Activated T-helper 9 cell treated with anti-CD3 and anti-CD28 coated beads, Interleukin-2, amount 50 U/mL, for 16 hours (primary cell): ENCODE data around the gene SOX6.

Source experiments
- DNase-seq: peaks from one replicate; pipeline ENCODE4 v3.0.0-alpha.2; 2020; ENCODE audit warnings: low read depth

SOX6 gene

DNA sequence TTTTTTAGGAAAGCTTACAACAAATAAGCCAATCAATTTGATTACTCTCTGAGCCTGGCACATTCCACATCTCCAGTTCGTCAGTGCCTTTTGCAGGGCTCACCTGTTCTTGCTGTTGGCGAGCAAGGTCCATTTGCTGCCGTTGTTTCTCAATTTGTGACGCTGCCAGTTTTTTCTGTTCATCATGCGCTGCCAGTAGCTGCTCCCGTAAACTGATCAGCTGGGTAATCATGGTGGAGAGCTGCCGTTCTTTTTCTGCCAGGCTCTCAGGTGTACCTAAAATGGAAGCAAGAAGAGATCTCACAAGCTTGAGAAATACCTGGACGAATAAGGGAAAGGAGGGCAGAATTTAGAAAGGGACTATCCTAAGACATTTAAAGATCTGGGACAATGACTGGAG is 169.7 kb downstream of the SOX6 start:
- DNase-seq, result no peak

DNA sequence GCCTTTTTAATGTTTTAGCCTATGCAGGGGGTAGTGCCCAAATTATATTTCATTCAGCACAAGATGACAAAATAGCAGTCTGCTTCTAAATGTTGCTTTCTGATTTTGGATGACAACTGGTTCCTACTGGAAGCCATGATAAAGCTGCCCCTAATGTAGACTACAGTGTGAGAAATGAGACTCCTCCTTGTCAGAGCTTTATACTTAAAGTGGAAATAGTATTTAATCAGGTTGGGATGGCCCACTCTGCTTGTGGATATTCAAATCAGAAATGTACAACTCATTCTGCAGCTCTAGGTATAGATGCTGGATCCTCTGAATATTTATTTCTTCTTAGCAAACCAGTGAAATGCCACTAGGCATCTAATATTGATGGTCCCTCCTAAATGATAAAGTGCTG is 171.3 kb downstream of the SOX6 start:
- no peak for DNase-seq

DNA sequence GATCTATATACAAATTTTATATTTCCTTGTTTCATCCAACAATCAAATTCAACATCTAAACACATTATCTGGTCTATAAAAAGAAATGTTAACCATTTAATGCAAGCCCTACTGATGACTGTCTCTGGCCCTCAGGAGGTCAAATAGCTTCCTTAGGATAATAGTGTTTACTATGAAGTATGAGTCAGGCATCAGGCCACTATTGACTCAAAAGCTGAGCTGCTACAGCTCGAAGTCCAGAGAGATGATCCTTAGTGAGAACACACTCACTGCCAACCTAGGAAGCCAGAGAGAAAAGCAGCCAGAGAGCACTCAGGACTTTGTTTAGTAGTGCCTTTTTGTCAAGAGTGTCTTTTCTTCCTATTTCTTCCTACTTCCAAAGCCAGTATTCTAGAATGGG is 171.8 kb downstream of the SOX6 start:
- DNase-seq, result no peak

DNA sequence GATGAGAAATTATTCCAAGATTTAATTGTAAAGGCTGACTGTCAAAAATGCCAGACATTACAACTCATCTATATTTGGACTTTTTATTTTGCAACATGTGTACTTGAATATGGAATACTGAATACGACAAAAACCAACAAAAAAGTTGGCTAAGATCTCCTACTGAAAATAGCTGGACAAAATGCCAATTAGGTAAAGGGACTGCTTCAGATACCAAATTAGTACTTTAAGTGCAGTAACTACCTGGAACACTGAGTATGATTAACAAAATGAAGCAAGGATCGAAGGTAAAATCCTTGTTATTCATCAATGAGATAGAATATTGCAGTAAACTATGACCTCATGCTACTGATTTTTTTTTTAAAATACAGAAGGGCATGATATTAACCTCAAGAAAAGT is 173.8 kb downstream of the SOX6 start:
- no peak for DNase-seq

DNA sequence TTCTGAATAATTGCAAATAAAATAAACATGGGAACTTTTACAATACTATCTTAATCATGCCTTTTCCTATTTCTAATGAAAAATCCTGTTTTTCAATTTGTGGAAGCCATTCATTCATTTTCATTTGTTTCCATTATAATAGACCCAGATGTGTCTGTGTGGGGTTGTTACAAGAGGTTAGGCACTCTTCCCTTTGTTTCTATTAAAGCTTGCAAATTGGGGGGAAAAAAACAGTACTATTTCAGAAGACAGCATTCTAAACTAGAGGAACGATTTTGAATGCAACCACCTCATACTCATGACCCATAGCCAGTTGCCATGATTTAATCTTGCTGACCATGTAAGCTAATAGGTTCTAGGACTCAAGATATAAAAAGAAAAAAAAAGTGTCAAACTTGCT is 175.5 kb downstream of the SOX6 start:
- DNase-seq, result no peak

DNA sequence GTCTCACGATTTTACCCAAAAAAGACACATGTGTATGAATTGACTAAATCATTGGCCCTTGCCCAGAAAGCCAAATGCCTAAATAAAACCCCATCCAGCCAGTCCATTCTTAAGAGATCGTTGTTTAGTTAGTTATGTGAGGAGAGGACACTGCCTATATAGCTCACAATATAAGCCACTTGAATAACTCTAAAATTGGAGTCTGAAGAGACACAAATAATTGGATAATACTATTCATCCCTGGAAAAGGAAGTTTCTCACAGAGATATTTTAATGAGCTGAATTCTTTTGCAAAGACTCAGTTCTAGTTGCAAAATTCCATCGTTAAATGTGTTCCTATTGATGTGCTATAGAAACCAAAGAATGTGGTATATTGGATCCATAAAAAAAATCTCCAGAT is 176.7 kb downstream of the SOX6 start:
- no peak for DNase-seq

DNA sequence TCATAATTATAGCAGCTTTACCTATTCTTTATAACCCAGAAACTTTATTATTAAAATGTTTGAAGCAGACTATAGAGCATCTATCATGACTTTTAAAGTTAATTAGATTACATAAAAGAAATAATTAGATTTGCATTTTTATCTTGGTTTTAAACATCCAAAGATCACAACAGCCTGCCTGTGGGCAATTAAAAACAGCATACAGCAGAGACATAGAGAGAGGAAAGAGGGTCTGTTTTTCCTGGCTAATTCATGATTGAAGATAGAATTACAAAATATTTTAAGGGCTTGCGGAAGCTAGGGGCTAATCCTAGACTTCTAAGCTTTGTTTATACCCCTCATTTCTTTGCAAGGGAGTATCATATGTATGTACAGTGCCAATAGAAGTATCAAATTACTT is 178.1 kb downstream of the SOX6 start:
- DNase-seq, result no peak

DNA sequence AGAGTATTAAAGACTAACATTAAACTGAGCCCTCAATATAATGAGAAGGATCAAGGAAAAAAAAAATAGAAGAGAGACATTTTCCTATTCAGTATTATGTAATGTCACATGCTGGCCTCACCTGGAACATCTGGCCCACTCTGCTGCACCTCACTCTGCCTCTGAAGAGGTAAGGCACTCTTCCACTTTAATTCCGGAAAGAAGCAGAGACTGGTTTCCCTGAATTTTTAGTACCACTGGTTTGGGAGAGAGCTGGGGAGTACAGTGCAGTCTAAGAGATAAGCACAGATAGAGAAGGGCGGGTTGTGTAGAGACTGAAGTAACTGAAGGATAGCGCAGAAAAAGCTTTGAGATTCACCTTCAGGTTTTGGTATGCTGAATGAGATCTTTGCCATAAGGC is 178.7 kb downstream of the SOX6 start:
- no peak for DNase-seq

DNA sequence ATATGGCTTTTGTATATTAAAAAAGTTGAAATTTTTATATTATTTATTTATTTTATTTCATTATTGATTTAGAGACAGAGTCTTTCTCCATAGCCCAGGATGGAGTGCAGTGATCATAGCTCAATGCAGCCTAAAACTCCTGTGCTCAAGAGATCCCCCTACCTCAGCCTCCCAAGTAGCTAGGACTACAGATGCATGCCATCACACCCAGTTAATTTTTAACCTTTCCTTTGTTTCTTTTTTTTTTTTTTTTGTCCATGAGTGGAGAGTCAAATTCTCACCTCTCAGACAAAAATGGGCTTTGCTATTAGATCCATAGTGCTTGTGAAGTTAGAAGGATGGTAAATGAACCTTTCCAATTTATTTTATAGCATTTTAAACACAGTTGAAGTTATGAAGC is 182.5 kb downstream of the SOX6 start:
- DNase-seq, result no peak

DNA sequence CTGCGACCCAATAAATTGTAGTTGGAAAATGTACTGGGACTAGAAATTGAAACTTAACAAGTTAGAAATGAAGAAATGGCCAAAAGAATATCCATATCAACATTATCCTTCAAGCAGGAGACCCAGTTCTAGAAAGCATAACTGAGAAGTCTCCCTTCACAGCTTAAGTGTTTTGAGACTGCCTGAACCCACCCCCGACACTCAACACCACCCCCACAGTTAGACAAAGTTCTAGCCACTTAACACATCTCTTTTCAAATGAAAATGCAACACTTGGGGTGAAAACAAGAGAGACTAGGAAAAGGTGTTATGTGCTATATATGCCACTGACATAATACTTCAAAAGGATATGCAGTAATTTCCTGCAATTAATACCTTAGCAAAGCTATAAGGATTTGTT is 184.5 kb downstream of the SOX6 start:
- no peak for DNase-seq

DNA sequence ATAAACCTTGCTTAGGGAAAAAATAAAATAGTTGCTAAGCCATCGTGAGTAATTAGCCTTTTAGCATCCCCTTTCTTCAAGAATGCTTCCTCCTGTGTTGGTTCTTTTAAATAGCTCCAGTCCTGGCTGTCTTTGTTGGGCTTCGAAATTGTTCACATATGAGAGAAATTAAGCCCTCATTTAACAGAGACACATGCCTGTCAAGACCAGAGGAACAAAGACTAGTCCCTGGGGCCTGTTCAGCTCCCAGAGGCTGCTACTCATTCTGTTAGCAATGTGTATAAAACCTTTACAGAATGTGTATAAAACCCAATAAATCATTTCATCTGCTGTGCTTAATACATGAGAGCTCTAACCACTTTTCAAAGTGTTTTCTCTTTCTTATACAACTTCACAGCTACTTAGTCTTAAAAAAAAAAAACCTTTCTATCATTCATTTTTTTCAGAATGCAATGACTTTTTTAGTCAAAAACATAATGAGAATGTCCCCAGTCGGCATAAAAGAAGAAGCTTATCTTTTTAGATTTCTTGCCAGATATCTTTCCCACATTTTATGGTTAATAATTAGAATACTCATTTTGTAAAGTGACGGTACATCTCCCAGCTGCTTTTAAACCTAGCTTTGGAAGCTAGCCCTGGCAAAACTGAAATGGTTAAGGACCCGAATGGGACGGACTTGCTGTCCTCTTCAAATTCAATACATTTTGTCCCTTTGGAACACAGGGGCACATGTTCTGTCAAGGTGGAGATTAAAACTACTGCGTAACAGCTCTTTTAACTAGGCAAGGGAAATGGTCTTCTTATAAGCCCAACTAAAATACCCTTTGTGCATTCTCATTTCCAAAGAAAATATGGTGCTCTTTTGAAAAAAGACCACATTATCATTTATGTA is 186.1 kb downstream of the SOX6 start:
- DNase-seq, result no peak

DNA sequence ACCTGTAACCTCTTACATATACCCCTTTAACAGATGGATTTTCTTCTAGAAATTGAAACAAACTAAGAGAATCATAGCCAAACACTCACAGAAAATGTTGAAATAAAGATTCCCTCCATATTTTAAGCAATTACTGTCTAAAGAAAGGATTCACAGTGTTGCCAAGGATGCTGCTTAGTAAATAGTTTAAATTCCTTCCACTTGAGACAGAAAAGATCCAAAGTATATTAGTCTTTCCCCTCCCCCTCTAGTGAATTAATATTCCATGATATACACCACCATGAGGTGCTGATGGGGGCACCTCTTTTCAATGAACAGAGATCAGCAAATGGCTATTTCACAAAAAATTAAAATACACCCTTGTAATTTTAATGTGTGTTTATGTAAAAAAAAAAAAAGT is 186.8 kb downstream of the SOX6 start:
- no peak for DNase-seq

DNA sequence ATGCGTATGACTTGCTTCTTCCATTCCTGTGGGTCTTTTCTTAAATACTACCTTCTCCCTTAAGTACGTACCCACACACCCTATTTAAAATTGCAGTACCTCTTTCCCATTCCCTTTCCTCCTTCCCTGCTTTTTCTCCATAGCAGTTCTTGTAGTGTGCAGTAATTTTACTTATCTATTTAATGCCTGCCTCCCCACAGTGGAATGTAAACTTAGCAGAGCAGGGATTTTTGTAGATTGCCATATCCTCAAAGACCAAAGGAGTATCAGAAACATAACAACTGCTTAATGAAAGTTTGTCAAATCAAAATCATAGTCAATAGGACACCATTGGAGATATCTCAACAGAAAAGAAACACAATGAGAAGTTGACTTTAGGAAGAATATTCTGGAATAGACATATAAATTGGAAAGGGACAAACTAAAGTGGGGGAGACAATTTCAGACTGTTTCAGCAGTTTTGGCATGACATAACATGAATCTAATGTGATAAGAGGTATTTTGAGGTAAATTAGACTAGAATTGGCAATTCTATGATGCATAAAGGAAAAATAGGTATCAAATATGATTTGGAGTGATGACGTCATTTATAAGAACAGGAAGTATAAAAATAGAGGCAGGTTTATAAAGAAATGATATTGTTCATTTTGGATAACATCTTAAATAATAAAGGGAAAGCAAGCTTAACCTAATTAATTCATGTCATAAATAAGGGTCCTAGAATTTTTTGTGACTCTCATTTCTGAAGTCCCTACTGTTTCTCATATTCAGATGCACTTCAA is 188.4 kb downstream of the SOX6 start:
- DNase-seq, result no peak

DNA sequence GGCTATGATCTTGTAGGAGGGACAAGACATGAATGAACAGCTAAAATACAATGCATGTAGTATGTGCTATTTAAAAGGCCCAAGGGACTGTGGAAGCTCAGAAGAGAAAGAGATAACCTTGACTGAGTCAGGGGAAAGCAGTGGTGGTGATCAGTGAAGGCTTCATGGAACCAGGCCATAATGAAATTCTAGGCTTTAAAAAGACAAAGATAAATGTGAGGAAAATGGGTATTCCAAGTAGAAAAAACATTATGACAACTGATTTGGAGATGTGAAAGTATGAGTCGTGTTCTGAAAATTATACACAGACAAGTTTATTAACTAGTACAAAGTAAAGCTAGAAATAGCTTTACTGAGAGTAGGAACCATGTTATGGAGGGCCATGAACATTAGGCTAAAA is 189.8 kb downstream of the SOX6 start:
- DNase-seq, result no peak

DNA sequence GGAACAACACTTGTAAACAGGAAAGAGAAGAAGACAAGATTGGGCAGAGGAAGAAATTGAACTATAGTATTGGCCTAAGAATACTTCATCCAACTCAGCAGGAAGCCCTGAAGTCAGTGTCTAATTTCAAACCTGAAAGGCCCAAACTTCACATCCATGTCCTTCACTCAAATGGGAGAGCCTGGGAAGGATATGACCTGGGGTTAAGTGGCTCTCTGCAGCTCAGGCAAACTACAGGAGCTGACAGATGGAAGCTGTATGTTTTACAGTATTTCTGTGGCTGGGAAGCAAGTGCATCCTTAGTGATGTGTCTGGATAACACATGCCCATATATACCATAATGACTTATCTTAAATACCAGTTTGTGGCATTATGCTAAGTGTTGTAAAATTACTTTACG is 196.2 kb downstream of the SOX6 start:
- DNase-seq, result no peak

DNA sequence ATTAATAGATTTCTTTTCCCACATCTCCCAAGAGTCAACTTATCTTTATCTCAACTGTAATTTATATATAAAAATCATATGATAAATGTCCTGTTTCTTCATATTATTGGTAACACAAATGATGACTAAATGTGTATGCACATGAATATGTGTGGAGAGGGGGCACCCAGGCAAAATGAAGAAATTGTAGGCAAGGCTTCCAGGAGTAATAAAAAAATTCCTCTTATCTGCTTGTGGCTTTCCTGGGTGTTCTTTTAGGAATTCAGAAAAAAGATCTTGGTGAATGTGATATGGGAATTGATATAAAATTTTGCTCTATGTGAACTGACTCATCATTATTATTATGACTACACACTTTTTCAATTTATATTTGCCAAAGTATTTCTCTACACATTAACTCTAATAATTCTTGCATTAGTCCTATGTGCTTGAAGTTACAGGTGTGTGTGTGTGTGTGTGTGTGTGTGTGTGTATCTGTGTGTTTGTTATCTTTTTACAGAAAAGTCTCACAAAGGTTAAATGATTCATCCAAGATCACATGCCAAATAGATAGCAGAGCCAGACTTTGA is 197.8 kb downstream of the SOX6 start:
- no peak for DNase-seq

DNA sequence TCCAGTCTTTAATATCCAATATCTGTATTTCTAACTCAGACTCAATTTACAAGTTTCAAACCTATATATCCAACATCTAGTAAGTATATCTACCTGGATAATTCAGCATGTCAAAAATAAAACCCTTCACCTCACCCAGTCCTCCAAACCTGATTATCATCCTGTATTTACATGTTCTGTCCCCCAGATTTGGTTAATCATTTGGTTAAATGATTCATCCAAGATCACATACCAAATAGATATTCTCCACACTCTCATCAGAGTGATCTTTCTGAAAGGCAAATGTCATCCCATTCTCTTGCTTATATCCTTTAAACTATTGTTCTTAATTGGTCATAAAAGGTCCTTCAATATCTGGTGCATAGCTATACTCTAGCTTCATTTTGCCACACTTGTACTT is 199.0 kb downstream of the SOX6 start:
- no peak for DNase-seq

DNA sequence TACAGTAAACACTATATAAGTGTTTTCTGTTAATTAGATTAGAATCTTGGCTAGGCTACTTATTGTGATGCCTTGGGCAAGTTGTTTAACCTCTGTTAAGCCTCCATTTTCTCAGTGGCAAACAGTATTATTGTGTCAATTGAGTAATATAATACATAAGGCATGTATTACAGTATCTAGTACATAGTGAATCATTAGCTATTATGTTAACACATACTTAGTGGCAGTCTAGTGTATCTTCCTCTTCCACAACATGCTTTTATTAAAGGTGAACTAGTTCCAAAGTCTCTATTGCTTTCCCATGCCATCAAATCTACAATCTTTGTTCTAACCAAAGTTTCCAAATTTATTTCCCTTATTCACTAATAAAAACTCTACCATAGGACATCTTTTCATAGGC is 200.9 kb downstream of the SOX6 start:
- DNase-seq, result no peak

DNA sequence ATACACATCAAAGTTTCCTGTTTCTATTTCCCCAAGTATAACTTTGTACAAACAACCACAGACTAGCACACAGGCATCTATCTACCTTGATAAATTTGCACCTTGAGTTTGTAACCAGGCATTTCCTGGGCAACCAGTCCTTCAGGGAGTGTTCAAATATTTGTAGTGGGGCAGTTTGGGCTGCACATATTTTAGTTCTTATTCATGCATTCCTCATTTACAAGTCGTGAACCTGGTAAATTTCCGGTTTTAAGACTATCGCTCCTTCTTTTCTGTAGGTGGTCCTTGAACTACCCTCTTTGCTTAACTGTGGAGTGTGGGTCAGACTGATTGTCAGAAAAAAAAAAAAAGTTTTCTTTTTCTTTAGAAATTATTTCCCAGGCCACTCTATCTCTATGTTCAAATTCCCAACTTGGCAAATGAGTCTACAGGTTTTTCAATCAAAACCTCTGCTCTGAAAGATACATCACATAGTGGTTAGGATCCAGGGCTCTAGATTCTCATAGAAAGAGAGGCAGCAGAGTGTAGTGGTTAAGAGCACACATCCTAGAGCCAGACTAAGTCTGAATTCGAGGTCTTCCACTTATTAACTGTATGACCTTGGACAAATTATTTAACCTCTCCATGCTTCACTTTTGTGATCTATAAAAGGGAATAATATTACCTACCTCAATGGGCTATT is 201.5 kb downstream of the SOX6 start:
- no peak for DNase-seq

DNA sequence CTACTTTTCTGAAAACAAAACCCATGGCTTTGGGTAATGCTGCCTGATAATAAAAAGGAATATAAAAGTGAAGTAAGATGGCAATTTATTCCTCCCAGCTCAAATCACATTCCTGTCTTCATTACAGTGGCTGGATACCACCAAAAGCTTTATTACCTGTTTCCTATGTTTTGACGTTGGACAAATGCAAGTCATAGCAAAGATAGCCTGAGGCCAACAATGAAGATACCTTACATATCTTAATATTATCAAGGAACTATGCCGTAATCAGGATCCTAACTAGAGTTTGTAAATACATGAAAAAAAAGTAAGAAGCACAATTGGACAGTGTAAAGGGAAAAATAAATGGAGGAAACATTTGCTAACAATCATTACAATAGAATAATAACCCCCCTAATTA is 202.4 kb downstream of the SOX6 start:
- no peak for DNase-seq

DNA sequence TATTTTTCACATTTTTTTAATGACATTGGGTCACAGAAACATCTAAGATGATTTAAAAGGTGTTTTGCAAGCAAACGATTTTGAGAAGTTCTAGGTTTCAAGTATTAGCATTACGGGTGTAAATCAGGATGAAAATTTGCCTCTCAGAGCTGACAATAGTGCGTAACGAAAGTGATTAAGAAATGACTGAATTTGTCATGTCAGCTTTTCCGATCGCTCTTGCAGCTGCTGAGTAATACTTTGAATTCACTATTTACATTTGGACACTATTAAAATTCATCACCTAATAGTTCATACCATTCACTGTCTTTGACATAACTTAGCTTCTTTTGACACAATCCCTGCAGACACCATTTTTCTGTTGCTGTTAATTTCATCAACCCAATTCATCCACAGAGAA is 205.2 kb downstream of the SOX6 start:
- no peak for DNase-seq

DNA sequence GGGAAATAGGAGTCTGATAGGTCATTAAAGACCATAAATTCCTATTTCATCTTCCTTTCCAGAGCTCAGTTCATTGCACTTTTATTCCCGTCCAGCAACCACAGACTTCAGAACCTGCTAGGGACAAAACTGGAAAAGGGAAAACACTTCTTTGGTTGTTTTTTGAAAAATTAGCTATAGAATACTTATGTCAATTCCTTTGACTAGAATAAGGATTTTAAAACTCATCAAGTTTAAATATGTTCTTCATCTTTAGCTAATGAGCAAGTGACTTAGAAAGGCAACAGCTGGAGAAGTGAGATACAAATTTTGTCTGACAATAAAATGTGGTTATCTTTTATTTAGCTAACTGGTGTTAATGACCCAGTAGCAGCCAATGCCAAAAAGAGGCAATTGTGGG is 206.9 kb downstream of the SOX6 start:
- DNase-seq, result no peak
